HEK293 (cell line): ENCODE results near the gene WWTR1.

ENCODE experiments used
- CTCF ChIA-PET: fragments of 350-600 bp; formaldehyde crosslinking; extraction: SDS; loops from one replicate; lab custom pipeline; 2021; ENCODE audit warnings: antibody characterized with exemption; lab: Yijun Ruan, JAX
- POLR2A ChIA-PET: fragments of 300-600 bp; formaldehyde crosslinking; extraction: SDS; loops from one replicate; lab custom pipeline; 2020; ENCODE audit warnings: antibody characterized with exemption, inconsistent platforms; lab: Yijun Ruan, JAX
- H3K27ac ChIP-seq: fragments of 200-500 bp; sonication (Bioruptor generic); 2 replicates; pipeline ENCODE4 v1.5.1; 2014; ENCODE audit warnings: low read depth, low read length, control low read depth, inconsistent platforms; ENCODE audit errors: extremely low read depth
- H3K36me3 ChIP-seq, 2 experiments: fragments of 200-500 bp in 1 of 2; sonication (Bioruptor generic) in 1 of 2; 1 replicate in 1 of 2; 2 replicates in 1 of 2; pipeline ENCODE4 v1.5.1; 2014 to 2017; ENCODE audit warnings: inconsistent platforms in 2 of 2, low read length in 2 of 2; ENCODE audit not compliant: control insufficient read depth in 2 of 2, insufficient read depth in 1 of 2
- H3K4me1 ChIP-seq: fragments of 200-500 bp; sonication (Bioruptor generic); 2 replicates; pipeline ENCODE4 v1.5.1; 2014; ENCODE audit warnings: mild to moderate bottlenecking, low read length, inconsistent platforms; ENCODE audit not compliant: control insufficient read depth, insufficient read depth
- H3K4me3 ChIP-seq: 2 replicates; pipeline ENCODE4 v1.5.1; 2011; ENCODE audit warnings: low read depth, mild to moderate bottlenecking, control low read depth, low read length, moderate library complexity
- H3K9me3 ChIP-seq: fragments of 200-500 bp; sonication (Bioruptor generic); 2 replicates; pipeline ENCODE4 v1.5.1; 2014; ENCODE audit warnings: low read depth, low read length, inconsistent platforms; ENCODE audit not compliant: control insufficient read depth, insufficient read depth
- BCL11B ChIP-seq: fragments of 450-650 bp; formaldehyde crosslinking; IDR thresholded peaks from 2 replicates; pipeline ENCODE4 v1.5.1; 2016; ENCODE audit warnings: low read depth, missing biosample characterization, missing genetic modification characterization
- PRDM10 ChIP-seq: fragments of 450-650 bp; formaldehyde crosslinking; IDR thresholded peaks from 2 replicates; pipeline ENCODE4 v1.5.1; 2016; ENCODE audit warnings: missing biosample characterization, missing genetic modification characterization
- PRDM2 ChIP-seq: fragments of 450-650 bp; formaldehyde crosslinking; IDR thresholded peaks from 2 replicates; pipeline ENCODE4 v1.5.1; 2016; ENCODE audit warnings: missing biosample characterization, missing genetic modification characterization, borderline replicate concordance
- SP7 ChIP-seq: fragments of 450-650 bp; formaldehyde crosslinking; IDR thresholded peaks from 2 replicates; pipeline ENCODE4 v1.5.1; 2016; ENCODE audit warnings: missing biosample characterization, missing genetic modification characterization
- ZBTB20 ChIP-seq: fragments of 450-650 bp; formaldehyde crosslinking; IDR thresholded peaks from 2 replicates; pipeline ENCODE4 v1.5.1; 2016; ENCODE audit warnings: missing biosample characterization, missing genetic modification characterization
- ZNF121 ChIP-seq: fragments of 450-650 bp; formaldehyde crosslinking; IDR thresholded peaks from 2 replicates; pipeline ENCODE4 v1.5.1; 2016; ENCODE audit warnings: missing biosample characterization, missing genetic modification characterization
- ZNF138 ChIP-seq: fragments of 450-650 bp; formaldehyde crosslinking; IDR thresholded peaks from 2 replicates; pipeline ENCODE4 v1.5.1; 2016; ENCODE audit warnings: missing biosample characterization, missing genetic modification characterization, borderline replicate concordance
- ZNF19 ChIP-seq: fragments of 450-650 bp; formaldehyde crosslinking; IDR thresholded peaks from 2 replicates; pipeline ENCODE4; 2016; ENCODE audit warnings: missing biosample characterization, missing genetic modification characterization, low read depth
- ZNF202 ChIP-seq: fragments of 450-650 bp; formaldehyde crosslinking; IDR thresholded peaks from 2 replicates; pipeline ENCODE4 v1.5.1; 2016; ENCODE audit warnings: missing biosample characterization, missing genetic modification characterization, borderline replicate concordance
- ZNF248 ChIP-seq: fragments of 450-650 bp; formaldehyde crosslinking; IDR thresholded peaks from 2 replicates; pipeline ENCODE4 v1.5.1; 2017; ENCODE audit warnings: missing biosample characterization, missing genetic modification characterization
- ZNF416 ChIP-seq: fragments of 450-650 bp; formaldehyde crosslinking; IDR thresholded peaks from 2 replicates; pipeline ENCODE4 v1.5.1; 2016; ENCODE audit warnings: missing biosample characterization, missing genetic modification characterization
- ZNF658 ChIP-seq: fragments of 450-650 bp; formaldehyde crosslinking; IDR thresholded peaks from 2 replicates; pipeline ENCODE4; 2016; ENCODE audit warnings: missing biosample characterization, missing genetic modification characterization
- ZNF776 ChIP-seq: fragments of 450-650 bp; formaldehyde crosslinking; IDR thresholded peaks from 2 replicates; pipeline ENCODE4 v1.5.0; 2017; ENCODE audit warnings: missing biosample characterization, missing genetic modification characterization, borderline replicate concordance
- TF ChIP-seq, protein P1 (sequence below): fragments of 450-650 bp; formaldehyde crosslinking; conservative IDR thresholded peaks from 2 replicates; pipeline ENCODE4 v1.5.1; 2016; ENCODE audit warnings: low read depth, missing biosample characterization, missing genetic modification characterization
- TF ChIP-seq, protein P2 (sequence below): fragments of 450-650 bp; IDR thresholded peaks from 2 replicates; pipeline ENCODE4 v1.5.1; 2018; ENCODE audit warnings: missing biosample characterization, missing genetic modification characterization
- TF ChIP-seq, protein P3 (sequence below): fragments of 450-650 bp; formaldehyde crosslinking; IDR thresholded peaks from 2 replicates; pipeline ENCODE4 v1.5.1; 2016; ENCODE audit warnings: missing biosample characterization, missing genetic modification characterization
- TF ChIP-seq, protein P4 (sequence below): fragments of 450-650 bp; formaldehyde crosslinking; IDR thresholded peaks from 2 replicates; pipeline ENCODE4 v1.5.1; 2016; ENCODE audit warnings: missing biosample characterization, missing genetic modification characterization

Gene WWTR1

GRCh38 chr3:149611149-149611548 is 46.7 kb downstream of the WWTR1 start:
- H3K4me1 ChIP-seq, result no peaks in the 10 kb centered on the region
- H3K4me3 ChIP-seq, result no peak overlapping the region
- CTCF ChIA-PET, result interaction anchor here (1.0 kb wide), 1 partner anchor 23 kb away, joined by 3 read pairs; no protein-coding TSS in a partner anchor
- POLR2A ChIA-PET, result no interaction called here
- TF ChIP-seq ZNF202 (tag by site-specific recombination) (no peak), PRDM10 (no peak), ZNF776 (tag by site-specific recombination) (no peak), ZNF121 (tag by site-specific recombination) (no peak), ZBTB20 (tag by site-specific recombination) (no peak), ZNF416 (no peak), ZNF658 (tag by site-specific recombination) (no peak), SP7 (no peak), ZNF19 (tag by site-specific recombination) (no peak), PRDM2 (tag by site-specific recombination) (no peak), ZNF138 (tag by site-specific recombination) (no peak), ZNF248 (tag by site-specific recombination) (no peak), BCL11B (tag by site-specific recombination) (no peak)
- TF ChIP-seq, protein P1, sequence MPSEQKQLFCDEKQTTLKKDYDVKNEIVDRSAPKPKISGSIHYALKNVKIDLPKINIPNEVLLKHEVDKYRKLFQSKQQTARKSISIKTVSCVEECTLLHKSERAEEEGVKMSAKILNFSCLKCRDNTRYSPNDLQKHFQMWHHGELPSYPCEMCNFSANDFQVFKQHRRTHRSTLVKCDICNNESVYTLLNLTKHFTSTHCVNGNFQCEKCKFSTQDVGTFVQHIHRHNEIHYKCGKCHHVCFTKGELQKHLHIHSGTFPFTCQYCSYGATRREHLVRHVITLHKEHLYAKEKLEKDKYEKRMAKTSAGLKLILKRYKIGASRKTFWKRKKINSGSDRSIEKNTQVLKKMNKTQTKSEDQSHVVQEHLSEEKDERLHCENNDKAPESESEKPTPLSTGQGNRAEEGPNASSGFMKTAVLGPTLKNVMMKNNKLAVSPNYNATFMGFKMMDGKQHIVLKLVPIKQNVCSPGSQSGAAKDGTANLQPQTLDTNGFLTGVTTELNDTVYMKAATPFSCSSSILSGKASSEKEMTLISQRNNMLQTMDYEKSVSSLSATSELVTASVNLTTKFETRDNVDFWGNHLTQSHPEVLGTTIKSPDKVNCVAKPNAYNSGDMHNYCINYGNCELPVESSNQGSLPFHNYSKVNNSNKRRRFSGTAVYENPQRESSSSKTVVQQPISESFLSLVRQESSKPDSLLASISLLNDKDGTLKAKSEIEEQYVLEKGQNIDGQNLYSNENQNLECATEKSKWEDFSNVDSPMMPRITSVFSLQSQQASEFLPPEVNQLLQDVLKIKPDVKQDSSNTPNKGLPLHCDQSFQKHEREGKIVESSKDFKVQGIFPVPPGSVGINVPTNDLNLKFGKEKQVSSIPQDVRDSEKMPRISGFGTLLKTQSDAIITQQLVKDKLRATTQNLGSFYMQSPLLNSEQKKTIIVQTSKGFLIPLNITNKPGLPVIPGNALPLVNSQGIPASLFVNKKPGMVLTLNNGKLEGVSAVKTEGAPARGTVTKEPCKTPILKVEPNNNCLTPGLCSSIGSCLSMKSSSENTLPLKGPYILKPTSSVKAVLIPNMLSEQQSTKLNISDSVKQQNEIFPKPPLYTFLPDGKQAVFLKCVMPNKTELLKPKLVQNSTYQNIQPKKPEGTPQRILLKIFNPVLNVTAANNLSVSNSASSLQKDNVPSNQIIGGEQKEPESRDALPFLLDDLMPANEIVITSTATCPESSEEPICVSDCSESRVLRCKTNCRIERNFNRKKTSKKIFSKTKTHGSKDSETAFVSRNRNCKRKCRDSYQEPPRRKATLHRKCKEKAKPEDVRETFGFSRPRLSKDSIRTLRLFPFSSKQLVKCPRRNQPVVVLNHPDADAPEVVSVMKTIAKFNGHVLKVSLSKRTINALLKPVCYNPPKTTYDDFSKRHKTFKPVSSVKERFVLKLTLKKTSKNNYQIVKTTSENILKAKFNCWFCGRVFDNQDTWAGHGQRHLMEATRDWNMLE (tag by site-specific recombination), result no peak
- TF ChIP-seq, protein P2, sequence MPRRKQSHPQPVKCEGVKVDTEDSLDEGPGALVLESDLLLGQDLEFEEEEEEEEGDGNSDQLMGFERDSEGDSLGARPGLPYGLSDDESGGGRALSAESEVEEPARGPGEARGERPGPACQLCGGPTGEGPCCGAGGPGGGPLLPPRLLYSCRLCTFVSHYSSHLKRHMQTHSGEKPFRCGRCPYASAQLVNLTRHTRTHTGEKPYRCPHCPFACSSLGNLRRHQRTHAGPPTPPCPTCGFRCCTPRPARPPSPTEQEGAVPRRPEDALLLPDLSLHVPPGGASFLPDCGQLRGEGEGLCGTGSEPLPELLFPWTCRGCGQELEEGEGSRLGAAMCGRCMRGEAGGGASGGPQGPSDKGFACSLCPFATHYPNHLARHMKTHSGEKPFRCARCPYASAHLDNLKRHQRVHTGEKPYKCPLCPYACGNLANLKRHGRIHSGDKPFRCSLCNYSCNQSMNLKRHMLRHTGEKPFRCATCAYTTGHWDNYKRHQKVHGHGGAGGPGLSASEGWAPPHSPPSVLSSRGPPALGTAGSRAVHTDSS (tag by site-specific recombination), result no peak
- TF ChIP-seq, protein P3, sequence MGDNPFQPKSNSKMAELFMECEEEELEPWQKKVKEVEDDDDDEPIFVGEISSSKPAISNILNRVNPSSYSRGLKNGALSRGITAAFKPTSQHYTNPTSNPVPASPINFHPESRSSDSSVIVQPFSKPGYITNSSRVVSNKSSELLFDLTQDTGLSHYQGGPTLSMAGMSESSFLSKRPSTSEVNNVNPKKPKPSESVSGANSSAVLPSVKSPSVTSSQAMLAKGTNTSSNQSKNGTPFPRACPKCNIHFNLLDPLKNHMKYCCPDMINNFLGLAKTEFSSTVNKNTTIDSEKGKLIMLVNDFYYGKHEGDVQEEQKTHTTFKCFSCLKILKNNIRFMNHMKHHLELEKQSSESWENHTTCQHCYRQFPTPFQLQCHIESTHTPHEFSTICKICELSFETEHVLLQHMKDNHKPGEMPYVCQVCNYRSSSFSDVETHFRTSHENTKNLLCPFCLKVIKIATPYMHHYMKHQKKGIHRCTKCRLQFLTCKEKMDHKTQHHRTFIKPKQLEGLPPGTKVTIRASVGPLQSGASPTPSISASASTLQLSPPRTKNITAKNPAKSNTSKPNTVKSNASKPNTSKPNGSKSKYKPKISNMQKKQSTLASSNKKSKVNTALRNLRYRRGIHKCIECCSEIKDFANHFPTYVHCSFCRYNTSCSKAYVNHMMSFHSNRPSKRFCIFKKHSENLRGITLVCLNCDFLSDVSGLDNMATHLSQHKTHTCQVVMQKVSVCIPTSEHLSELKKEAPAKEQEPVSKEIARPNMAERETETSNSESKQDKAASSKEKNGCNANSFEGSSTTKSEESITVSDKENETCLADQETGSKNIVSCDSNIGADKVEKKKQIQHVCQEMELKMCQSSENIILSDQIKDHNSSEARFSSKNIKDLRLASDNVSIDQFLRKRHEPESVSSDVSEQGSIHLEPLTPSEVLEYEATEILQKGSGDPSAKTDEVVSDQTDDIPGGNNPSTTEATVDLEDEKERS, result no peak
- TF ChIP-seq, protein P4, sequence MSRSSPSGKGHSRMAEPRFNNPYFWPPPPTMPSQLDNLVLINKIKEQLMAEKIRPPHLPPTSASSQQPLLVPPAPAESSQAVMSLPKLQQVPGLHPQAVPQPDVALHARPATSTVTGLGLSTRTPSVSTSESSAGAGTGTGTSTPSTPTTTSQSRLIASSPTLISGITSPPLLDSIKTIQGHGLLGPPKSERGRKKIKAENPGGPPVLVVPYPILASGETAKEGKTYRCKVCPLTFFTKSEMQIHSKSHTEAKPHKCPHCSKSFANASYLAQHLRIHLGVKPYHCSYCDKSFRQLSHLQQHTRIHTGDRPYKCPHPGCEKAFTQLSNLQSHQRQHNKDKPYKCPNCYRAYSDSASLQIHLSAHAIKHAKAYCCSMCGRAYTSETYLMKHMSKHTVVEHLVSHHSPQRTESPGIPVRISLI (tag by site-specific recombination), result no peak
- H3K36me3 ChIP-seq, result no peaks in the 10 kb centered on the region
- H3K9me3 ChIP-seq, result no peaks in the 10 kb centered on the region
- no peak overlapping the region for H3K27ac ChIP-seq
